Fibroblast of skin of left quadriceps (primary cell): ENCODE measurements around the gene ZFYVE21.

Source experiments
- DNase-seq, 2 experiments: peaks; one replicate each; pipeline ENCODE4 v3.0.0-alpha.2; 2013; ENCODE audit warnings: low read depth in 2 of 2

Gene ZFYVE21

GRCh38 chr14:103725001-103725682, 9.5 kb downstream of the ZFYVE21 start:
- DNase-seq = no peak

DNA sequence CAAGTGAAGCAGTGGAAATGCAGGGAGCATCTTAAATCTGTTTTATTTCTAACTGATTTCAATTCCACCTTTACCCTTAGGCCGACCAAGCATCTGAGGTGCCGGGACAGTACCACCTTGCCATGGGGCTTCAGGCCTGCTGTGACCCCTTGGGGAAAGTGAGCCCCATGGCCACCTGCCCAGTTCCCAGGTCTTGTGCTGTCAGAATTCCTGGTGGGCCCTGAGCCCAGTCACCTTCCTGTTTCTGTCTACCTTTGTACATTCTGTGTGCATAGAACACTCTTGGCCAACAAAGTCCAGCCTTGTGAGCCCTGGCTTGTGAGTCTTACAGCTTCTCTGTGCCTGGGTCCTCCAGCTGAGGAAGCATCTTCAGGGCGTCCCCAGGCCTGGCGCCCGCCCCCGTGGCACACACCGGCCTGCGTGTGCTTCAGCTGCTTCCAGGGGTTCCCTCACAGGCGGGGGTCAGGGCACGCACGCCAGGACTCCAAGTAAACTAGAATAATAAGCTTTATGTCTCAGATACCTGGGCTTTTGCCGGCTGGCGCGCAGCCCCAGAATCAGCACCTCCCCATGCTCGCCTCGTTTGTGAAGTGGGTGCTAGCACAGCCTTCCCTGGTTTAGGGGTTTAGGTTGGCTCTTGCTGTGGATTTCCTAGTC, 10.3 kb downstream of the ZFYVE21 start:
- no peak for DNase-seq

DNA sequence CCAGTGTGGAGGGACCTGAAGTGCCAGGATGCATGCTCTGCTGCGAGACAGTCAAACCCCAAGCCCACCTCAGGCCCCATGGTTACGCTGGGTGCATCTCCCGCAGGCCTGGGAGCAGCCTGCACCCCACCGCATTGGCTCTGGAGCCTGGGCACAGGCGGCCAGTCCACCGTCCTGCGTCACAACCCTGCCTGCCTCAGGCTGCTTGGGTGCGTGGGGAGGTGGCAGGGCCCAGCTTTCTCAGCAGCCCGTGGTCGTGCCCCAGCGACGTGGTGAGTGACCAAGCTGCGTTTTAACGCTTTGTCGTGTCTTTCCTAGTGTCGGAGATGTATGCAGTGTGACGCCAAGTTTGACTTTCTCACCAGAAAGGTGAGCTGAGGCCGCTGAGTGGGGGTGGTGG, 10.9 kb downstream of the ZFYVE21 start:
- DNase-seq = no peak

- DNase-seq = no peak
Observed at GRCh38 chr14:103727313-103727980, 11.8 kb downstream of the ZFYVE21 start.

- no peak for DNase-seq
Observed at GRCh38 chr14:103728141-103728540, 12.5 kb downstream of the ZFYVE21 start.

- no peak for DNase-seq
Observed at GRCh38 chr14:103728721-103729120, 13.1 kb downstream of the ZFYVE21 start.

DNA sequence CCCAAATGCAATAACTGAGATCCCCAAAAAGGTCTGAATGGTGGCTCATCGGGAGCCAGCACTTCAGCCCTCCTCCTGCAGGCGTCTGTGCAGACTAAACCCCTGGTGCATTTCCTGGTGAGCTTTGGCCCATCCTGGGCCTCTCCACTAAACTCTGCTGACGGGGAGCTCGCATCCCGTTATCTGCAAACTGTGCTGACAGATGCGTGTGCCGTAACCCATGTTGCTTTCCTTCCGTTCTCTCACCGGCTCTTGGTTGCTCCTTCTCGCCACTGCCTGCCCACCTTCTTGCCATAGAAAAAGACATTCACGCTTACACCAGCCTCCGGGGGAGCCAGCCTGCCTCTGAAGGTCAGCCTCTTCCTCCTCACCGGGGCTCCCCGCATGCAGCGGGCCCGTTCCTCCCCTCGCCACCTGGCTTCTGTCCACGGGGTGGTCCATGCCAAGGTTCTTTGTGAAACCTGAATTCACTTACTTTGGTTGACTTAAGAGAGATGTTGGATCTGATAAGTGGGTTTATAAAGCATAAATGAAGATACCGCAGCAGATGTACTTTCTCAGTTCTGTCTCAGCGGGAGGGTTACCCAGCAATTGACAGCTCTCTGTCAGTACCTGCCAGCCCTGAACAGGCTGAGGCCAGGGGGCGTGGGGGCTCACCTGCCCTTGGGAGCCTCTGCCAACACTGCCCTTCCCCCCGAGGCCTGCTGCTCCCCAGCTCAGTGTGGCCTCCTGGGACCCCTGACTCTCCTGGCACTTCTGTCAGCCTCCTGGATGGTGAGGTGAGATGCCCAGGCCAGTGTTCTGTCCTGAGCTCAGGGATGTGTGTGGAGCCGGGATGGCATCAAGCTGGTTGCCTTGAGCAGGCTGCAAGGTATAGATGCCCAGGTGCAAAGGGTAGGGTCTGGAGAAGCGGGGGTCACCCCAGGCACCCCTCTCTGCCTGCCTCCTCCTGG, 14.2 kb downstream of the ZFYVE21 start:
- no peak for DNase-seq

DNA sequence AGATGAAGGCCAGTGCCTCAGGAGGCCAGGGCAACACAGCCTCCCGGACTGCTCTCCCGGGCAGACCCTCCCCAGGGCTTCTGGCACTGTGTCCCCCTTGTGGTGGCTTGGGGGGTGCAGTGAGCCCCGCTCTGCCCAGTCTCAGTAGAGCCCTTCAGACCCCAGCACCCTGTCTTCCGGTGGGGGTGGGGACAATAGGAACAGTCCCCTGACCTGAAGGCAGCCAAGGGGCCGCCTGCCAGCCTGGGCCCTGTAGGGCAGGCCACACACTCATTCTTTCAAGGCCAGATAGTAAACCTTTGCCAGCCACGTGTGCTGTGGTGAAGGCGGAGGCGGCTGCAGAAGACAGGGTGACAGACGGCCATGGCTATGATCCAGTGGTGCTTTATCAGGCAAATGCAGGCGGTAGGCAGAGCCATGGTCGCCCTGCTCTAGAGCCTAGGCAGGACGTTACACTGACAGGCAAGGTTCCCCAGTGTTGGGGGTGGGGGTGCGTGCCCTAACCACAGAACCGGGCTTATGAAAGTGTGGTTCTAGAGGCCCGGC, 15.0 kb downstream of the ZFYVE21 start:
- DNase-seq = no peak

- no peak for DNase-seq
Observed at GRCh38 chr14:103731481-103731880, 15.9 kb downstream of the ZFYVE21 start.

DNA sequence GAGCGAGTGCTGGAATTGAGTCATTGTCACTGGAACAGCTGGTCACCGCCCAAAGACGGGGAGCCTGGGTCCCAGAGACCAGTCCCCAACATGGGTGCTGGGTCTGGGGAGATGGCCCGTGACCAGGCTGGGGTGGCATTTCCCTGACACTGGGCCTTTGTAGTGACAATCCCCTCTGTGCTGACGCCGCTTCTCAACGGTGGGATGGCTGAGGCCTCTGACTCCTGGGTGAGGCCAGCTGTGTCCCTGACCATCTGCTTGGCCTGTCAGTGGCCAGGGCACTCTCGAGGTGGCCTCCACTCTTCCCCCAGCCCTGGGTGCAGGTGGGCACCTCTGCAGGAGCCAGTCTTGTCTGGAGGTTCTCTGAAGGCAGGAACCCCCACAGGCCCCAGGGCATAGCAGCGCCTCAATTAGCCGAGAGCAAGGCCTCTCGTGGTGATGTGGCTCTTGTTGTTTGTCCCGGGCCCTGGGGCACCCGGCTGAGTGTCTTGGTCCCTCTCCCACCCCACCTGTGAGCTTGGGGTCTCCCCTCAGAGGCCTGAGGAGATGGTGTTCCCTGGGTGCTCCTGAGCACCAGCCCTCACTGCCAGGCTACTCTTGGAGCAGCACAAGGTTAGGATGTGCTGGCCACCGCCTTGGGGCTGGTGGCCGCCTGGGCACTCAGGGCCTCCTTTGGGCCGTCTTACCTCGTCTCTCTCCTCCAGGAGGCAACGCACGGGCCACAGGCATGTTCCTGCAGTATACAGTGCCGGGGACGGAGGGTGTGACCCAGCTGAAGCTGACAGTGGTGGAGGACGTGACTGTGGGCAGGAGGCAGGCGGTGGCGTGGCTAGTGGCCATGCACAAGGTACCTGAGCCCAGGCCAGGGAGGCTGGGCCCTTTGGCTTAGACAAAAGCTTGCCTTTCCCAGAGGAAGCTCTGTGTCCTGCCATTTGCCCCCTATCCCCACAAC, 16.6 kb downstream of the ZFYVE21 start:
- DNase-seq = no peak

- no peak for DNase-seq
Observed at GRCh38 chr14:103732868-103733620, 17.4 kb downstream of the ZFYVE21 start.

GRCh38 chr14:103733651-103734050, 18.0 kb downstream of the ZFYVE21 start:
- DNase-seq = no peak

DNA sequence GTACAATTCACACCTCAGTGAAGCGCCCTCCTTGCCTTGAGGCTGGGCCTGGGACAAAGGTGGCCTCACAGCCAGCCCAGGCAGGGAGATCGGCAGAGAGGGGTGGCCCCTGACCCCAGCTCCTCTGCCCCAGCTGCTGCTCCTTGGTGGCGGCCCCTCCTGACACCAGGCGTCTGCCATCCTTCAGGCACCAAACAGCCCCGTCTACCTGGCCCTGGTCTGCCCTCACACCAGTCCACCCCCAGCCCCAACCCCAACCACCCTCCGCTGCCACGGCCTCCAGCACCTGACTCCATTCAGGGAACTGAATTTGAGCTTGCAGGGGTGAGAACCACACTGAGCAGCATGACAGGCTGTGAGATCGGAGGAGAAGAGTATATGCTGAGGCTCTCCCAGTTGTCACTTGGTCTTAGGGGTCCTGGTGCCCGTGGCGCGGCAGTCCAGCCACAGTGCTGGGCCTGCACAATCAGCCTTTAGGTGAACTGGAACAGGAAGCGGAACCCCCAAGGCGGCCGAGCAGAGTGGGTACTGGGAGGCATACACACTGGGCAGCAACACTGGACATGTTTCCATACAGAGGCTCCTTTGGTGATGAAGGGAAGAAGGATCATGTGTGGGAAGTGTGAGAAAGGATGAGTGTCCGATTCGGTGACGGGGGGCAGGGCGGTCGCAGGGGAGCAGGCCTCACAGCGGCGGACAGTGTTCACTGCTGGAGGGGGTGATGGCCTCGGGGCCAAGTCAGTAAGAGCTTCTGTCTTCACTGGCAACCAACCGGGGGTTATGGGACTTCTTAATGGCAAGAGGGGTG, 18.7 kb downstream of the ZFYVE21 start:
- DNase-seq = no peak

DNA sequence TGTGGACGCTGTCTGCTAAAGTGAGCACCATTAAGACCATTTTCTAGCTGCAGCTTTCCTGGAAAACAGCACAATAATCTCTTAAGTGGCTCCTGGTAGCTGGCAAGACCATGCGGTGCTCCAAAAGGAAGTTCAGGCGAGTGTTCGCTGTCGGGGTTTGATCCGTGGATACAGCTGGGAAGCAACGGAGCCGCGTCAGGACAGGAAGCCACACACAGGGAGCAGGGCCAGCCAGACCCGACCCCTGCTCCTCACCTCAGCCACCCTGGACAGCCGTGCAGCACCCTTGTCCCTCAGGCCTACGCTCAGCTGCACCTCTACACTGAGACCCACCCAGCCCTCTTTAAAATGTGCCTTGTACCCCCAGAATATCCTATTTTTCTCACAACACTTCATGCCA, 19.4 kb downstream of the ZFYVE21 start:
- no peak for DNase-seq

- no peak for DNase-seq
Observed at GRCh38 chr14:103735439-103735814, 19.8 kb downstream of the ZFYVE21 start.

GRCh38 chr14:103735815-103736545, 20.4 kb downstream of the ZFYVE21 start:
- DNase-seq = no peak

DNA sequence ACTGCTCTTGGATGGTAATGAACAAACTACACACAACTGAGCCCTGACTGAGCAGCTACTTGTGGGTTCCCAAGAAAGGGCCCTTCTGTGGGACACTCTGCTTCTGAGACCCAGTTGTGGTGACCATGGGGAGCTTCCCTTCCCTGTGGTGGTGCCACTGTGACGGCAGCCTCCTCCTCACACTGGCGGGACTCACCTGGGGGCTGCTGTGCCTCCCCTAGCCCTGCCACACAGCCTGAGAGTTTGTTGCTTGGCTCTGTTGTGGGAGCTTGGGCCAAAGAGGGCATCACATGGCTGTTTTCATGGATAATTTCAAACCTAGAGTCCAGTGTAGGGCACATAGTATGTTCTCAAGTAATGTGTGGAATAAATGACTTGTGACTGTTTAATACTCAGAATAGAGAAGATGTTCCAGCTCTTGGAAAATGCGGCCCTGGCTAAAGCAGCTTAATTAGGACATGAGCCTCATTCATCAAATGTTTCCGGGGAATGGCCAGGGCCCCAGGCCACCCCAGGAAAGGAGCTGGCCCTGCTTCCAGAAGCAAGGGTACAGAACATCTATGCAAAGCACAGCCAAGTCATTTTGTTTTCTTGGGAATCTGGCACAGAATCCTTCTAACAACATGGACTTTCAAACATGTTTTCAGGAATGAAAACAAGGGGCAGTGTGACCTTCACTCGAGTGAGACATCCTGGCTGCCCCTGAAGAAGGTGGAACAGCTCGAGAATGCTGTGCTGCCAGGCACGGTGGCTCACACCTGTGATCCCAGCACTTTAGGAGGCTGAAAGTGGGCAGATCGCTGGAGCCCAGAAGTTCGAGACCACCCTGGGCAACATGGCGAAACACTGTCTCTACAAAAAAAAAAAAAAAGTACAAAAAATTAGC, 21.2 kb downstream of the ZFYVE21 start:
- DNase-seq = no peak
